Ramos (cell line): ENCODE data around the gene SPTLC2.
"Not testable (repeated sequence)": the region's sequence is repeated elsewhere in the genome, so short reads cannot be mapped to it uniquely, and the experiment has no call there.

Experiments
- in situ Hi-C: fragments of 300-500 bp; cut with MboI; formaldehyde crosslinking; loops from one replicate; pipeline ENCODE4 v1.14.3; 2022; ENCODE audit warnings: low sequenced_read_pairs; ENCODE audit not compliant: unreplicated experiment

SPTLC2 gene

DNA sequence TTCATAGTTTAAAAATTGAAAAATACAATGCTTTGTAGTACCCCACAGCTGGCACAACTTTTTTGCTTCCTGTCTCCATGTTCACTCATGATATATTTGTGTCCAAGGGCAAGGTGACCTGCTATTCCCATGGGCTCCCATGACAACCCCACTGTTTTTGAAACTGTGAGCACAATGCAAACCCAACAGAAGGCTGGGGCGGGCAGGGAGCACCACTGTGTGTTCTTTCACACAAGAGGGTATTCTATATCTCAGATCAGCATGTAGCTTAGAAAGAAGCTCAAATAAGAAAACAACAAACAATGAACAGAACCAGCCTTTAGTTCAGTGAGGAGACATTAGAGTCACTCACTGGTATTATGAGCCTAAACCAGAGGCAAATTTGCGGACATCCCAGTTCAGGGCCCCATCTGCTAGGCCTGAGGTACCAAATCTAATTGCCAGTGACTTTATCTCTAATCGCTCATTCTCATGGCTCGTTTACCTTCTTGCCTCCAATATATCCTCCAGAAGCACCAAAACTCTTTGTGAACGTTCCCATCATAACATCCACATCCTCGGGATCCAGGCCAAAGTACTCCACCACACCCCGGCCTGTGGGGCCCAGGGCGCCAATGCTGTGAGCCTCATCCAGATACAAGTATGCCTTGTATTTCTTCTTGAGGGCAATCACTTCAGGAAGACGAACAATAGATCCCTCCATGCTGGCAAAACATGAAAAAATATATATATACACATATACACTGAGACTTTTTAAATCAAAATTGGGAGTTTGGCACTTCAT, 61.4 kb downstream of the SPTLC2 start:
- in situ Hi-C loops = no loop called here

DNA sequence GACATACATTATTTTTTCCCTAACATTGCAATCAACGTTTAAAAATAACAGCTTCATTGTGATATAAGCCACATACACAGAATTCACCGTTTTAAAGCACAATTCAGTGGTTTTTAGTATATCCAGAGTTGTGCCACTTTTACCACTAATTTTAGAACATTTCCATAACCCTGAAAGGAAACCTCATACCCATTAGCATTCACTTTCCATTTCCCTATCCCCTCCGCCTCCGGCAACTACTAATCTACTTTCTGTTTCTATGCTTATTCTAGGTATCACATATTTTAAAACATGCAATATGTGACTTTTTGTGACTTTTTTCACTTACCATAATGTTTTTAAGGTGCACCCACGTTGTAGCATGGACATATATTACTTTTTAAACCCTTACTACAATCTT, 62.2 kb downstream of the SPTLC2 start:
- in situ Hi-C loops = no loop called here

DNA sequence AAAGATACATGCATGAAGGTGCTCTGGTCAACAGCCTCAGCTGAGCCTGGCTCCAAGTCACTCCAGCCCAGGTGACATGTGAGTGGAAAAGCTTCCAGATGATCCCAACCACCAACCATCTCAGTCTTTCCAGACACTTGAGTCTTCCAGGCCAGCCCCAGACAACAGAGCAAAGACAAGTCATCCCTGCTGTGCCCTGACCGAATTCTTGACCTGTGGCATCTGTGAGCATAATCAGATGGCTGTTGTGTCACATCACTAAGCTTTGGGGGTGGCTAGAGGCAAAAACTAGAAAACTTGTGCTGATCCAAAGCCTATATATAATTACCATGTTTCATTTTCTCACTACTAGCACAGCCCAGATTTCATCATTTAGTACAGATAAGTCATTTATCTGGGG, 67.0 kb downstream of the SPTLC2 start:
- in situ Hi-C loops = no loop called here

DNA sequence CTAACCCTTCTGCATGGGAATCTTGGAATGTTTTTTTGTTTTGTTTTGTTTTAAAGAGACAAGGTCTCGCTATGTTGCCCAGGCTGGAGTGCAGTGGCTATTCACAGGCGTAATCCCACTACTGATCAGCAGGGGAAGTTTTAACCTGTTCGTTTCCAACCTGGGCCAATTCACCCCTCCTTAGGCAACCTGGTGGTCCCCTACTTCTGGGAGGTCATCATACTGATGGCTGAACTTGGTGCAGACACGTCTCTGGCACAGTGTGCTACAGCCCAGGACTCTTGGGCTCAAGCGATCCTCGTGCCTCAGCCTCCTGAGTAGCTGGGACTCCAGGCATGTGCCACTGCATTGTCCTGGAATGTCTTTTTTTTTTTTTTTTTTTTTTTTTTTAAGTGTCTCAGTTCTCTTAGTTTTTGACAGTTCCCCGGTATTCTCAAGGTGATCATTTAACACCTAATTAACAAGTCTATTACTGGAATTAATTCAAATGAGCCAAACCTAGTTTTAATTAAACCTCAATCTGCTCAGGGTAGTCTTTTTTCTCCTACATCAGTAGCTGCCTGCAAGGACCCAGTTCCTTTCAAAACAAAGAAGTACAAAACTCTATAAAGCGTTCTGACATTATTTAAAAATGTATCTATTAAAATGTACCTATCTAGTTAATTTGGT, 68.8 kb downstream of the SPTLC2 start:
- in situ Hi-C loops = no loop called here

DNA sequence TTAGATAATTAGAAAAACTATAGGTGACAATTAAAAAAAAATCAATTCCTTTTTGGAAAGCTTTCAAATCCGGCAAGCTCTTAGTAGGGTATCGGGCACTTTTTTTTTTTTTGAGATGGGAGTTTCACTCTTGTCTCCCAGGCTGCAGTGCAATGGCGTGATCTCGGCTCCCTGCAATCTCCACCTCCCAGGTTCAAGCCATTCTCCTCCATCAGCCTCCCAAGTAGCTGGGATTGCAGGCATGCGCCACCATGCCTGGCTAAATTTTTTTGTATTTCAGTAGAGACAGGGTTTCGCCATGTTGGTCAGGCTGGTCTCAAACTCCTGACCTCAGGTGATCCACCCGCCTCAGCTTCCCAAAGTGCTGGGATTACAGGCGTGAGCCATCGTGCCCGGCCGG, 71.3 kb downstream of the SPTLC2 start:
- in situ Hi-C loops = not testable (repeated sequence)

DNA sequence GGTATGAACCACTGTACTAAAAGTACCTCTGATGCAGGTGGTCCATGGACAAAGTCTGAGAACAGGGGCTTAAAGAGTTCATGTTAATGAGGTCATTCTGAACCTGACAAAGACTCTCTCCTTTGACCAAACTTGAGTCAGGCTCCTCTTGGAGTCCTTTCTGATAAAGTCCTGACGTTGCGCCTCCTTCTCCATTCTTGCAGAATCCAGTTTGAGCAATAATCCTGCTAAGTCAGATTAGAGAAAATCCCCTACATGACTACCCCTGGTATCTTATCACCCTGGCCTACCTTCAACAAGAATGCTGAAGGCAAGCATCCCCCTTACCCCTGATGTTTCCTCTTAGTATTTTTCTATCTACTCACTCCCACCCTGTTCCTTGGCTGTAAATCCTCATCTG, 71.9 kb downstream of the SPTLC2 start:
- in situ Hi-C loops = no loop called here

DNA sequence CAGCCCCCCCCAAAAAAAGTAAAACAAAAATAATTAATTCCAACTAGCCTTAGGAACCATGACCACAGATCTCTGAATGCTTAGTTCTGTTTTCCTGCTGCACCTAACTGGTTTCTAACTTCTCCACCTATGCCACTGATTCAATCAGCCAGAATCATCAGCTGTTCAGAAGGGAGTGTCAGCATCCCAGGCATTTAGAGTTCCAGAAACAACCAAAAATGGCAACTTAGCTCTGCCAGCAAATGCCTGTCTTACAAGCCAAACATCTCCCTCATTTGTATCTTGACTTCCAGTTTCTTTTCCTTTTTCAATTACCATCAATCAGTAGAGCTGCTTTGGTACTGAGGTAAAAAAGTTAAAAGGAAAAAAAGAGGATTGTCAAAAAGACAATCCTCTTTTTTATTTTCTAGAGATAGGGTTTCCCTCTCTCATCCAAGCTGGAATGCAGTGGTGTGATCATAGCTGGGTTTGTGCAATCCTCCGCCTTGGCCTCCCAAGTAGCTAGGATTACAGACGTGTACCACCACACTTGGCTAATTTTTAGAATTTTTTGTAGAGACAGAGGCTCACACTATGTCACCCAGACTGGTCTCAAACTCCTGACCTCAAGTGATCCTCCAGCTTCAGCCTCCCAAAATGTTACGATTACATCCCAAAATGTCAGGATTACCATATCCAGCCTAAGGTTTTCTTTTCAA, 72.7 kb downstream of the SPTLC2 start:
- in situ Hi-C loops = no loop called here

DNA sequence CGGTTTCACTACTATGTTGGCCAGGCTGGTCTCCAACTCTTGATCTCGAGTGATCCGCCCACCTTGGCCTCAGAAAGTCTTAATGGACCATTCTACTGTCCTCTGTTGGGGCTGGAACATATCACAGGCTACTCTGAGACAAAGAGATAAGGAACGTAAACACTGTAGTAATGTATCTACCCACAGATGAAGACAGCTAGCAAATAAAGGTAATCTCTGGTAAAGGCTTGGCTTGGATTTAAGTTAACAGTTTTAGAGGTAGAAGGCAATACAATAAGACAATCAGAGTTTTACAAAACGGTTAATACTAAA, 73.2 kb downstream of the SPTLC2 start:
- in situ Hi-C loops = no loop called here

DNA sequence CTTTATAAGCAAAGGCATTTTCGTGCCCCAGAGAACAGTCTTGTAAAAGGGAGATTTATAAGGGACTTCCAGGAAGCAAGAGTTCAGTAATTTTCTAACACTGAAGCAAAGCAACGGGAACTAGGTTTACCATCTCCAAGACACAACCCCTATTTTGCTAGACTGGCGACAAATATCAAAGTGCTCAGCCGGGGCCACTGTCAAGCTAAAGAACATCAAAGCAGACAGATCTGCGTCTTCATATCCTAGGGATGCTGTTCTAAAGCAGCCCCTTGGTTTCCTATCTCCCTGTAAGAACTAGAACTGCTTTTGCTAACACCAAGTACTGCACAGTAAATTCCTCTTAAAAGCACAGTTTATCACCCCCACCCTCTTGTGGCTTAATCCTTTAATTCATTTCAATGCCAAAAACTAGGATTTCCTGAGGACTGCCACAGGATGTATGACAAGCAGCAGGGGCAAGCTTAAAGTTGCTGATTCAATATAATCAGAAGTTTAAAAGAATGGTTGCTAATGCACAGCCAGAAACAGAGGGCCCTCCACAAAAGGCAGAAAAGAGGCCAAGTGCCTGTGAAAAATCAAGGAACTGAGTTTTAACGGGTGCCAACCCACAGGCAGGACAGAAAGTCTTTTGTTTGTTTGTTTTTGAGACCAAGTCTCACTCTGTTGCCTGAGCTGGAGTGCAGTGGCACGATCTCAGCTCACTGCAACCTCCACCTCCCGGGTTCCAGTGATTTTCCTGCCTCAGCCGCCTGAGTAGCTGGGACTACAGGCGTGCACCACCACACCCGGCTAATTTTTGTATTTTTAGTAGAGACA, 73.8 kb downstream of the SPTLC2 start:
- in situ Hi-C loops = no loop called here

DNA sequence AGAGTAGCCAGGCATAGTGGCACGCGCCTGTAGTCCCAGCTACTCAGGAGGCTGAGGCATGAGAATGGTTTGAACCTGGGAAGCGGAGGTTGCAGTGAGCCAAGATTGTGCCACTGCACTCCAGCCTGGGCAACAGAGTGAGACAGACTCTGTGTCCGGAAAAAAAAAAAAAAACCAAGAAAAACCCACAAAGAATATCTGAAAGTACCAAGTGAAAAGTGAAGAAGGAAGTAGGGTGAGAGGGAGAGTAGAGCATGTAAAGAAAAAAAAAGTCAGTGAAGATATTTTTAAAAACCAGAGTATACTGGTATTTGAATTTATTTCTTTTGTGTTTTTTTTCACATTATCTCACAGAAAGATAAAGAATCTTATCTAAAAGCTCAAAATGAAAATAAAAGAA, 74.5 kb downstream of the SPTLC2 start:
- in situ Hi-C loops = no loop called here

DNA sequence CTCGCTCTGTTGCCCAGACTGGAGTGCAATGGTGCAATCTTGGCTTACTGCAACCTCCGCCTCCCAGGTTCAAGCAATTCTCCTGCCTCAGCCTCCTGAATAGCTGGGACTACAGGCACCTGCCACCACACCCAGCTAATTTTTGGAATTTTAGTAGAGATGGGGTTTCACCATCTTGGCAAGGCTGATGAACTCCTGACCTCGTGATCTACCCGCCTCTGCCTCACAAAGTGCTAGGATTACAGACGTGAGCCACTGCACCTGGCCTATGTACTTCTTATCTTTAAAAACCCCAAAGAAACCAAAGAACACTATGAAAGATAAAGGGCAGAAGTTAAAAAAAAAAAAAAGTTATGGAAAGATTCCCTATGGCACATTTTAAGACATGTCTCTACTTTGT, 79.5 kb downstream of the SPTLC2 start:
- in situ Hi-C loops = not testable (repeated sequence)

DNA sequence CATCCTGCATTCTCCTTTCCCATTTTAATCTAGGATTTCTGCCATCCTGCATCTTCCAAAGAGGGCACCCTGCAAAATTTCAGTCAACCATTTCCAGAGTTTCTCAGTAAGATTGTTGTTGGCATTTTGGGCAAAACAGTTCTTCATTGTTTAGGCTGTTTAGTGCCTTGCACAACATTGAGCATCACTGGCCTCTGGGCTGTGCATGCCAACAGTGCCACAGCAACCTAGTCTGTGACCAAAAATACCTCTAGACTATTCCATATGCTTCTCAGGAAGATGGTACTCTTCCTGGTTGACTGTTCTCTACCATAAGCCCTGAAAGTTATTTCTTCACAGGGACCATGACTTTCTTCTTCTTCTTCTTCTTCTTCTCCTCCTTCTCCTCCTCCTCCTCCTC, 85.4 kb downstream of the SPTLC2 start:
- in situ Hi-C loops = no loop called here

DNA sequence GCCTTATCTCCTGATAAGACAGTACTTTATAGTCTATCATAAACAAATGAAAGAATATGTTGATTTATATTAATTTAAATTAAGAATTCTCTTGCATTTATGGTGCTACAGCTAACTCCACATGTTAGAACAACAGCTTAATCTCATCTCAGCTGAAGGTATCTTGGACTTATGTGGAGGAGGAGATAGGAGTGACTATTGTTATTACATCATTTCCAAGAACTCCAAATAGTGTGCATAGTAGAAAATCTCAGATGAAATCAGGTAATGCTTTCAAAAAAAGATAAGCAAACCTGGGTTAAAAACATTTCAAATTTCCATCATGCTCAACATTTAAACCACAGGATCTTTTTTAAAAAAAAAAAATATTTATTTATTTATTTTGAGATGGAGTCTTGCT, 86.5 kb downstream of the SPTLC2 start:
- in situ Hi-C loops = no loop called here

DNA sequence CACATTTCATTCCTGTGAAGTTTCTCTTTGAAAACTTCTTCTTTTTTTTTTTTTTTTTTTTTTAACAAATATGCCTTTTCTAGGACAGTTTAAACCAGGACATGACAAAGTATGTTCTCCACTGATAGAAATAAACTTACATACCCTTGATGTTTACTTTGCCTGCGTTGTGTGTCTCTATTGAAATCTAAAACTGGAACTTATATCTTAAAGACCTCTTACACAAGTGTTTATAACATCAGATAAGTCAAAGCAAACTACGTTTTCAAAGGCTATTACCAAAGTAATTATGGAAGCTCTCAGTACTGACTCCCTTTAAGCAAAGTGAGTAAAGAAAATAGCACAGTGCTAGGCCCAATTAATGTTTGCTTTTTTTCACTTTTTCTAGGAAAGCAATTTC, 87.2 kb downstream of the SPTLC2 start:
- in situ Hi-C loops = no loop called here

DNA sequence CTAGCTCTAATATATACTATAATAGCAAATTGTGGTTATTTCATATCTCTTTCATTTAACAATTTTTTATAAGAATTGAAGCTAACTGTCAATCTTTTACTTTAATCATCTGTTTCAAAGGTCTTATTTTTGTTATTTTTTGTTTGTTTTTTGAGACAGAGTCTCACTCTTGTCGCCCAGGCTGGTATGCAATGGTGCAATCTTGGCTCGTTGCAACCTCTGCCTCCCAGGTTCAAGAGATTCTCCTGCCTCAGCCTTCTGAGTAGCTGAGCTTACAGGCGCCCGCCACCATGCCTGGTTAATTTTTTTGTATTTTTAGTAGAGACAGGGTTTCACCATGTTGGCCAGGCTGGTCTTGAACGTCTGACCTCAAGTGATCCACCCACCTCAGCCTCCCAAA, 87.7 kb downstream of the SPTLC2 start:
- in situ Hi-C loops = not testable (repeated sequence)

DNA sequence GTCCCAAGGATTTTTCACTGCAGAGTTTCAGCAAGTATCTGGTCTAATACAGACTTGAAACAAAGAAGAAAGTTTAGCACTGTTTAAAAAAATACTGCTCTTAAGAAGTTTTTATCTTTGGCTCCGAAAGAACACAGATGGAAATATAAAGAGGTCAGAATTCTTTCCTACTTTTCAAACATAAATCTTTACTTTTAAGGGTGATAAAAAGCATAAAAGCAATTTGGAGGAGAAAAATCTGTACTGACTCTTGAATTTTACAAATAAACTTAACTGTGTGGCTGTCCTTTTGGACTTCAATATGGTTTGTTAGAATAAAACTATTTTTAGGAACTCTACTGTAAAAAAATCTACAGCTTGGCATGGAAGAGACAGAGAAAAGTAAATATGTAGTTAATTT, 90.2 kb downstream of the SPTLC2 start:
- in situ Hi-C loops = no loop called here

DNA sequence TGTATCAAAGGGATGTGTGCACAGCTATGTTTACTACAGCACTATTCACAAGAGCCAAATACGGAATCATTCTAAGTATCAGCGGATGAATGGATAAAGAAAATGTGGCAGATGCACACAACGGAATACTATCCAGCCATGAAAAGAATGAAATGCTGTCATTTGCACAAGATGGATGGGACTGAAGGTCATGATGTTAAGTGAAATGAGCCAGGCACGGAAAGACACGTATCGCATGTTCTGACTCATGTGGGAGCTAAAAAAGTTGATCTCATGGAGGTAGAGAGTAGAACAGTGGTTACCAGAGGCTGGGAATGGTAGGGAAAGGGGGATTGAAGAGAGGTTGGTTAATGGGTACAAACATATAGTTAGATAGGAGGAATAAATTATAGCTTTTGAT, 91.9 kb downstream of the SPTLC2 start:
- in situ Hi-C loops = no loop called here

DNA sequence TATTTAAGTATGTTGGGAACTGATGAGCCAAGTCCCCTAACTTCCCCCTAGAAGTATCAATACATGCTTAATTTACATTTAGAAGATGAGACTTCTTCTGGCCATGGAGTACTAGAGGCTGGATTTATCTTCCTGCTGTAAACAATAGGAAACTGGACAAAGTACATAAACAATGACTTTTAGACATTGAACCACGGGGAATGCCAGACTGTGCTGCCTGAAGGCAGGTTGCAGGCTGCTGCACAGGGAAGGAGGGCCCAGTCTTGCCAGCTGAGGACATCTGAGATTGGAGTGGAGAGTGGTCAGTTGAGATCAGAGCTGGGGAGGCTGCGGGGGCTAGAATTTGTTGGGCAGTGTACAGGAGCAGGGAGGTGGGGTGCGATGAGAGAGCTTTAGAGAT, 93.3 kb downstream of the SPTLC2 start:
- in situ Hi-C loops = no loop called here

DNA sequence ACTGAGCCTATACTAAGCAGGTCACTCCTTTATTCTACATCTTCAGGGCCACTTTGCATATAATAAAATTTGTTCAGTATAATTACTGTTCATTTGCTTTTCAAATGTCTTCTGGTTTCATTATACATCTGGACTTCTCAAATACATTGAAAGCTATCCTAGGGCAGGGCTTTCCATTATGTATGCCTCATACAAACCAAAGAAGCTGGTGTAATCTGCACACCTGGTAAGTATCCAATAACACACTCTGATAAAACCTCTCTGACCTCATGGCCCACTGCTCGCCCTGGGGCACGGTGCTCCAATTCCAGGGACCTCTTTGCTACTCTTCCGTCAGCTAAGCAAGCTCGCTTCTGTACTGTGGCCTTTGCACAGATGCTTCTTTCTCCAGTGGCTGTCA, 95.9 kb downstream of the SPTLC2 start:
- in situ Hi-C loops = no loop called here

DNA sequence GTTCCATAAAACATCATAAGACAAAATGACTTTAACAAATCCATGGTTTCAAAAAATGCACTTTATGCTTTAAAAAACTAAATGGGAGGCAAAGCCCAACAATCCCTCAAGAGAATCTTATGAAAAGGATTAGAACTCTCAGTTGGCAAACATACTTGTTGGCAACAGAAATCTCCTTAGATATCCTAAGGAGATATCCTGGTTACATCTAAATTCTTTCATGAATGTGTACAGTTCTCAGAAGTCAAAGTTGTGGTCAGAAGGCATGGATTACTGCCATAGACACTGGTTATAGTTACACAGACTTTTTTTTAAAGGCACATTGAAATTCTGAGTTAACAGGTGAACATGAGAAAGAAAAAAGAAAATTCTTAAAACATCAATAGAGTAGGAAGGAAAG, 100.3 kb downstream of the SPTLC2 start:
- in situ Hi-C loops = no loop called here
